Duodenal mucosa (tissue), 2 donors: ENCODE data around the gene UBE3A.
"Not testable (repeated sequence)": the region's sequence is repeated elsewhere in the genome, so short reads cannot be mapped to it uniquely, and the experiment has no call there.

Experiments used
- H3K27ac ChIP-seq: one replicate; pipeline ENCODE4 v1.7.0; 2013; ENCODE audit warnings: low read depth, low read length
- H3K27me3 ChIP-seq, 2 donors: one replicate each; pipeline ENCODE4 v1.7.0; 2013; ENCODE audit warnings: low read length in 2 of 2, control low read depth in 1 of 2; ENCODE audit not compliant: insufficient read depth in 2 of 2, control insufficient read depth in 1 of 2
- H3K36me3 ChIP-seq, 2 donors: one replicate each; pipeline ENCODE4 v1.7.0; 2013; ENCODE audit warnings: low read length in 2 of 2, control low read depth in 1 of 2; ENCODE audit not compliant: insufficient read depth in 2 of 2, control insufficient read depth in 1 of 2
- H3K4me1 ChIP-seq, 2 donors: one replicate each; pipeline ENCODE4 v1.7.0; 2013; ENCODE audit warnings: low read length in 2 of 2, control low read depth in 1 of 2; ENCODE audit not compliant: insufficient read depth in 2 of 2, control insufficient read depth in 1 of 2
- H3K4me3 ChIP-seq, 2 donors: one replicate each; pipeline ENCODE4 v1.7.0; 2013; ENCODE audit warnings: low read length in 2 of 2, low read depth in 1 of 2
- H3K9ac ChIP-seq, 2 donors: one replicate each; pipeline ENCODE4 v1.7.0; 2013; ENCODE audit warnings: low read length in 2 of 2, low read depth in 1 of 2
- H3K9me3 ChIP-seq, 2 donors: one replicate each; pipeline ENCODE4 v1.7.0; 2013; ENCODE audit warnings: low read length in 2 of 2, control low read depth in 1 of 2; ENCODE audit not compliant: control insufficient read depth in 1 of 2

UBE3A gene

GRCh38 chr15:25465835-25466234, 27.0 kb upstream of the UBE3A start:
- H3K36me3 ChIP-seq, result no peaks in the 10 kb centered on the region
- no peak overlapping the region for H3K9ac ChIP-seq
- peaks cover 5 to 13% of the 10 kb centered on the region in 2 donors for H3K9me3 ChIP-seq
- no peak overlapping the region for H3K4me3 ChIP-seq
- H3K27me3 ChIP-seq, result no peaks in the 10 kb centered on the region
- H3K4me1 ChIP-seq, result no peaks in the 10 kb centered on the region
- H3K27ac ChIP-seq, result no peak overlapping the region

GRCh38 chr15:25464784-25465183, 26.0 kb upstream of the UBE3A start:
- no peak overlapping the region for H3K4me3 ChIP-seq
- H3K27ac ChIP-seq, result no peak overlapping the region
- H3K9me3 ChIP-seq, result peaks cover 5 to 13% of the 10 kb centered on the region in 2 donors
- H3K36me3 ChIP-seq, result no peaks in the 10 kb centered on the region
- H3K9ac ChIP-seq, result no peak overlapping the region
- H3K27me3 ChIP-seq, result no peaks in the 10 kb centered on the region
- H3K4me1 ChIP-seq, result no peaks in the 10 kb centered on the region

- H3K27me3 ChIP-seq, result no peaks in the 10 kb centered on the region
- no peak overlapping the region for H3K4me3 ChIP-seq
- no peak overlapping the region for H3K27ac ChIP-seq
- no peak overlapping the region for H3K9ac ChIP-seq
- no peaks in the 10 kb centered on the region for H3K36me3 ChIP-seq
- no peaks in the 10 kb centered on the region for H3K4me1 ChIP-seq
- H3K9me3 ChIP-seq, result peaks cover 5 to 13% of the 10 kb centered on the region in 2 donors
These were observed 25.6 kb upstream of the UBE3A start for GRCh38 chr15:25464383-25464782.

- Histone ChIP-seq H3K4me1 (no peaks in the 10 kb centered on the region), H3K4me3 (no peak overlapping the region), H3K9me3 (peaks cover 4 to 8% of the 10 kb centered on the region in 2 donors)
These were observed 17.4 kb upstream of the UBE3A start for GRCh38 chr15:25456196-25456595.

GRCh38 chr15:25455226-25455625, 16.4 kb upstream of the UBE3A start:
- Histone ChIP-seq H3K4me3 (no peak overlapping the region), H3K9me3 (peaks cover 9 to 13% of the 10 kb centered on the region in 2 donors), H3K27me3 (no peaks in the 10 kb centered on the region), H3K27ac (no peak overlapping the region), H3K9ac (no peak overlapping the region), H3K36me3 (no peaks in the 10 kb centered on the region), H3K4me1 (no peaks in the 10 kb centered on the region)

More at GRCh38 chr15:25456196-25456595, 17.4 kb upstream of the UBE3A start:
- Histone ChIP-seq H3K27me3 (no peaks in the 10 kb centered on the region), H3K36me3 (no peaks in the 10 kb centered on the region), H3K27ac (no peak overlapping the region), H3K9ac (no peak overlapping the region)

- Histone ChIP-seq H3K27me3 (no peaks in the 10 kb centered on the region), H3K4me3 (no peak overlapping the region), H3K27ac (no peak overlapping the region), H3K9me3 (peaks cover 13 to 18% of the 10 kb centered on the region in 2 donors), H3K36me3 (no peaks in the 10 kb centered on the region), H3K9ac (no peak overlapping the region), H3K4me1 (no peaks in the 10 kb centered on the region)
These were observed 15.9 kb upstream of the UBE3A start for GRCh38 chr15:25454771-25455170.

- not testable (repeated sequence) for H3K9ac ChIP-seq, H3K27ac ChIP-seq, H3K4me3 ChIP-seq, H3K36me3 ChIP-seq, H3K27me3 ChIP-seq, H3K4me1 ChIP-seq
- peaks cover 14 to 18% of the 10 kb centered on the region in 2 donors for H3K9me3 ChIP-seq
These were observed 14.4 kb upstream of the UBE3A start for GRCh38 chr15:25453246-25453645.

- Histone ChIP-seq H3K9ac (no peak overlapping the region), H3K36me3 (no peaks in the 10 kb centered on the region), H3K4me1 (no peaks in the 10 kb centered on the region), H3K4me3 (no peak overlapping the region), H3K27ac (no peak overlapping the region), H3K9me3 (peaks cover 14 to 18% of the 10 kb centered on the region in 2 donors), H3K27me3 (no peaks in the 10 kb centered on the region)
These were observed 12.7 kb upstream of the UBE3A start for GRCh38 chr15:25451501-25451900.

GRCh38 chr15:25450163-25450562, 11.3 kb upstream of the UBE3A start:
- H3K4me3 ChIP-seq, result no peak overlapping the region
- peaks cover 14 to 18% of the 10 kb centered on the region in 2 donors for H3K9me3 ChIP-seq
- H3K27me3 ChIP-seq, result no peaks in the 10 kb centered on the region
- no peaks in the 10 kb centered on the region for H3K36me3 ChIP-seq
- H3K9ac ChIP-seq, result no peak overlapping the region
- no peak overlapping the region for H3K27ac ChIP-seq
- H3K4me1 ChIP-seq, result no peaks in the 10 kb centered on the region

- Histone ChIP-seq H3K27ac (no peak overlapping the region), H3K9ac (no peak overlapping the region), H3K4me3 (no peak overlapping the region), H3K9me3 (peaks cover 9 to 13% of the 10 kb centered on the region in 2 donors), H3K27me3 (no peaks in the 10 kb centered on the region), H3K36me3 (no peaks in the 10 kb centered on the region), H3K4me1 (no peaks in the 10 kb centered on the region)
These were observed 7.3 kb upstream of the UBE3A start for GRCh38 chr15:25446076-25446475.

- Histone ChIP-seq H3K27me3 (no peaks in the 10 kb centered on the region), H3K9me3 (peaks cover 5 to 7% of the 10 kb centered on the region in 2 donors), H3K9ac (no peak overlapping the region), H3K4me3 (no peak overlapping the region), H3K27ac (no peak overlapping the region), H3K4me1 (no peaks in the 10 kb centered on the region), H3K36me3 (no peaks in the 10 kb centered on the region)
These were observed 6.6 kb upstream of the UBE3A start for GRCh38 chr15:25445412-25445811.
